Activated CD4-positive, alpha-beta T cell treated with anti-CD3 and anti-CD28 coated beads, Interleukin-2, amount 10 ng/mL, durations not matched to agents 24 days and 14 days (primary cell): ENCODE data around the gene MAP4K1. TPM values are rescaled to one million over a fixed set of nuclear protein-coding genes. Genes with fewer than 3 reads are reported as not detected.
A peak's percentile ranks its signal among the peaks of the same experiment; 100 is the strongest.
"Not testable (repeated sequence)": the region's sequence is repeated elsewhere in the genome, so short reads cannot be mapped to it uniquely, and the experiment has no call there.

Experiments used
- DNase-seq: peaks from one replicate; pipeline ENCODE4 v3.0.0; 2022
- H3K27ac Mint-ChIP-seq: one replicate; pipeline ENCODE4 v1.8.0; 2022; ENCODE audit warnings: mild to moderate bottlenecking, mixed read lengths
- H3K27me3 Mint-ChIP-seq: one replicate; pipeline ENCODE4 v1.8.0; 2022; ENCODE audit warnings: mixed read lengths
- H3K36me3 Mint-ChIP-seq: one replicate; pipeline ENCODE4 v1.8.0; 2022; ENCODE audit warnings: low read depth, mild to moderate bottlenecking, mixed read lengths
- H3K4me1 Mint-ChIP-seq: one replicate; pipeline ENCODE4 v1.8.0; 2021; ENCODE audit warnings: mixed read lengths
- H3K4me3 Mint-ChIP-seq: one replicate; pipeline ENCODE4 v1.8.0; 2022; ENCODE audit warnings: mild to moderate bottlenecking, moderate library complexity, mixed read lengths
- H3K9me3 Mint-ChIP-seq: one replicate; pipeline ENCODE4 v1.8.0; 2021; ENCODE audit warnings: mixed read lengths
- intact Hi-C: fragments of 100-400 bp; cut with micrococcal nuclease; formaldehyde crosslinking; loops from one replicate; pipeline ENCODE4 v1.15.1; 2023
- total RNA-seq: library from RNA; stranded (reverse); gene quantifications from 2 replicates; pipeline ENCODE4 v1.2.3, GENCODE V29; 2022

The MAP4K1 gene
- total RNA-seq, 1 donor from 2014 or later, result 172 TPM

- Mint-ChIP-seq H3K27me3 (no peaks in the 10 kb centered on the region), H3K36me3 (peaks cover 68% of the 10 kb centered on the region)
Measured at GRCh38 chr19:38629568-38629967, 11.8 kb upstream of the MAP4K1 start.

GRCh38 chr19:38626401-38626800 lies 8.6 kb upstream of the MAP4K1 start:
- Mint-ChIP-seq H3K27ac (no peak overlapping the region), H3K36me3 (peaks cover 72% of the 10 kb centered on the region), H3K4me1 (peaks cover 1% of the 10 kb centered on the region), H3K9me3 (no peaks in the 10 kb centered on the region), H3K27me3 (no peaks in the 10 kb centered on the region), H3K4me3 (no peak overlapping the region)
- intact Hi-C loops, result no loop called here
- no peak for DNase-seq

More at GRCh38 chr19:38629568-38629967, 11.8 kb upstream of the MAP4K1 start:
- H3K9me3 Mint-ChIP-seq, result no peaks in the 10 kb centered on the region
- no peak for DNase-seq
- no peak overlapping the region for H3K4me3 Mint-ChIP-seq
- intact Hi-C loops, result no loop called here
- H3K27ac Mint-ChIP-seq, result no peak overlapping the region
- H3K4me1 Mint-ChIP-seq, result peaks cover 2% of the 10 kb centered on the region

- intact Hi-C loops, result no loop called here
- Mint-ChIP-seq H3K27me3 (no peaks in the 10 kb centered on the region), H3K9me3 (no peaks in the 10 kb centered on the region), H3K4me1 (peaks cover 7% of the 10 kb centered on the region), H3K36me3 (peaks cover 65% of the 10 kb centered on the region), H3K4me3 (no peak overlapping the region), H3K27ac (no peak overlapping the region)
- DNase-seq, result no peak
Measured at GRCh38 chr19:38624822-38625221, 7.1 kb upstream of the MAP4K1 start.

GRCh38 chr19:38619361-38620174 lies 1.8 kb upstream of the MAP4K1 start:
- peak overlapping the region; percentile 95 for H3K27ac Mint-ChIP-seq
- H3K4me3 Mint-ChIP-seq, result peak overlapping the region; percentile 97
- no peaks in the 10 kb centered on the region for H3K27me3 Mint-ChIP-seq
- peaks cover 48% of the 10 kb centered on the region for H3K36me3 Mint-ChIP-seq
- no peaks in the 10 kb centered on the region for H3K9me3 Mint-ChIP-seq
- intact Hi-C loops, result loop anchor here (1.0 to 2.0 kb wide), 5 partner anchors 61 to 244 kb away; no protein-coding TSS in a partner anchor
- no peak for DNase-seq
- H3K4me1 Mint-ChIP-seq, result peaks cover 32% of the 10 kb centered on the region

GRCh38 chr19:38618590-38619360 lies 1.0 kb upstream of the MAP4K1 start, which contains the start of gene EIF3K:
Gene EIF3K (plus strand): TSS chr19:38619188. CDS start chr19:38619269, 81 bp downstream.
- Mint-ChIP-seq H3K4me1 (peaks cover 35% of the 10 kb centered on the region), H3K27ac (peak within 1 kb of the TSS; percentile 95), H3K27me3 (no peaks in the 10 kb centered on the region), H3K9me3 (no peaks in the 10 kb centered on the region), H3K36me3 (peaks cover 40% of the 10 kb centered on the region), H3K4me3 (peak within 1 kb of the TSS; percentile 97)
- intact Hi-C loops, result loop anchor here (1.0 to 2.0 kb wide), 7 partner anchors 60 to 282 kb away; partner anchors contain the start of gene FAM98C
- DNase-seq, result peak; percentile 100

GRCh38 chr19:38617283-38617763 lies 430 bp downstream of the MAP4K1 start:
- Mint-ChIP-seq H3K27me3 (no peaks in the 10 kb centered on the region), H3K9me3 (no peaks in the 10 kb centered on the region), H3K4me1 (peaks cover 43% of the 10 kb centered on the region), H3K27ac (peak overlapping the region; percentile 95), H3K4me3 (peak overlapping the region; percentile 97), H3K36me3 (peaks cover 45% of the 10 kb centered on the region)
- DNase-seq, result peak; percentile 73
- intact Hi-C loops, result no loop called here

GRCh38 chr19:38616265-38616664 lies 1.5 kb downstream of the MAP4K1 start:
- H3K27me3 Mint-ChIP-seq, result no peaks in the 10 kb centered on the region
- intact Hi-C loops, result no loop called here
- peak overlapping the region; percentile 95 for H3K27ac Mint-ChIP-seq
- peaks cover 41% of the 10 kb centered on the region for H3K4me1 Mint-ChIP-seq
- H3K9me3 Mint-ChIP-seq, result no peaks in the 10 kb centered on the region
- no peak for DNase-seq
- peaks cover 41% of the 10 kb centered on the region for H3K36me3 Mint-ChIP-seq
- peak overlapping the region; percentile 97 for H3K4me3 Mint-ChIP-seq

GRCh38 chr19:38615007-38615581 lies 2.7 kb downstream of the MAP4K1 start:
- no peaks in the 10 kb centered on the region for H3K9me3 Mint-ChIP-seq
- H3K27me3 Mint-ChIP-seq, result no peaks in the 10 kb centered on the region
- H3K4me1 Mint-ChIP-seq, result peaks cover 37% of the 10 kb centered on the region
- peaks cover 47% of the 10 kb centered on the region for H3K36me3 Mint-ChIP-seq
- H3K27ac Mint-ChIP-seq, result peak overlapping the region; percentile 76
- intact Hi-C loops, result no loop called here
- no peak for DNase-seq
- peak overlapping the region; percentile 37 for H3K4me3 Mint-ChIP-seq

GRCh38 chr19:38614289-38614688 lies 3.5 kb downstream of the MAP4K1 start:
- intact Hi-C loops, result no loop called here
- Mint-ChIP-seq H3K4me1 (peaks cover 33% of the 10 kb centered on the region), H3K27ac (no peak overlapping the region), H3K36me3 (peaks cover 48% of the 10 kb centered on the region), H3K27me3 (no peaks in the 10 kb centered on the region), H3K4me3 (no peak overlapping the region), H3K9me3 (no peaks in the 10 kb centered on the region)
- no peak for DNase-seq

- intact Hi-C loops, result no loop called here
- H3K27me3 Mint-ChIP-seq, result no peaks in the 10 kb centered on the region
- H3K27ac Mint-ChIP-seq, result no peak overlapping the region
- peaks cover 53% of the 10 kb centered on the region for H3K36me3 Mint-ChIP-seq
- DNase-seq, result no peak
- peaks cover 2% of the 10 kb centered on the region for H3K4me1 Mint-ChIP-seq
- no peaks in the 10 kb centered on the region for H3K9me3 Mint-ChIP-seq
- H3K4me3 Mint-ChIP-seq, result no peak overlapping the region
Measured at GRCh38 chr19:38606131-38606530, 11.6 kb downstream of the MAP4K1 start.

GRCh38 chr19:38602856-38603255 lies 14.9 kb downstream of the MAP4K1 start:
- H3K4me1 Mint-ChIP-seq, H3K9me3 Mint-ChIP-seq, H3K27ac Mint-ChIP-seq, DNase-seq, H3K4me3 Mint-ChIP-seq, H3K27me3 Mint-ChIP-seq, intact Hi-C loops: not testable (repeated sequence)
- peaks cover 40% of the 10 kb centered on the region for H3K36me3 Mint-ChIP-seq

- Mint-ChIP-seq H3K36me3 (peaks cover 43% of the 10 kb centered on the region), H3K4me3 (no peak overlapping the region), H3K27ac (no peak overlapping the region), H3K27me3 (no peaks in the 10 kb centered on the region), H3K9me3 (no peaks in the 10 kb centered on the region), H3K4me1 (peaks cover 5% of the 10 kb centered on the region)
- no peak for DNase-seq
- intact Hi-C loops, result no loop called here
Measured at GRCh38 chr19:38599722-38600121, 18.0 kb downstream of the MAP4K1 start.

GRCh38 chr19:38597075-38597474 lies 20.7 kb downstream of the MAP4K1 start:
- intact Hi-C loops, result no loop called here
- Mint-ChIP-seq H3K27ac (no peak overlapping the region), H3K9me3 (no peaks in the 10 kb centered on the region), H3K4me3 (no peak overlapping the region), H3K27me3 (no peaks in the 10 kb centered on the region), H3K36me3 (peaks cover 57% of the 10 kb centered on the region), H3K4me1 (peaks cover 5% of the 10 kb centered on the region)
- no peak for DNase-seq
